Regular cardiac myocyte (primary cell): Measurements from ENCODE around the gene NKIRAS2. TPM values are rescaled to one million over a fixed set of nuclear protein-coding genes. Genes with fewer than 3 reads are reported as not detected.

Experiments
- total RNA-seq: library from RNA; depleted of rRNA; stranded (reverse); fragments of >200 nt; gene quantifications from 2 replicates; pipeline ENCODE4 v1.2.3, GENCODE V29; 2014

NKIRAS2 gene
- 27.1 and 42.4 TPM in 2 replicates for total RNA-seq

DNA sequence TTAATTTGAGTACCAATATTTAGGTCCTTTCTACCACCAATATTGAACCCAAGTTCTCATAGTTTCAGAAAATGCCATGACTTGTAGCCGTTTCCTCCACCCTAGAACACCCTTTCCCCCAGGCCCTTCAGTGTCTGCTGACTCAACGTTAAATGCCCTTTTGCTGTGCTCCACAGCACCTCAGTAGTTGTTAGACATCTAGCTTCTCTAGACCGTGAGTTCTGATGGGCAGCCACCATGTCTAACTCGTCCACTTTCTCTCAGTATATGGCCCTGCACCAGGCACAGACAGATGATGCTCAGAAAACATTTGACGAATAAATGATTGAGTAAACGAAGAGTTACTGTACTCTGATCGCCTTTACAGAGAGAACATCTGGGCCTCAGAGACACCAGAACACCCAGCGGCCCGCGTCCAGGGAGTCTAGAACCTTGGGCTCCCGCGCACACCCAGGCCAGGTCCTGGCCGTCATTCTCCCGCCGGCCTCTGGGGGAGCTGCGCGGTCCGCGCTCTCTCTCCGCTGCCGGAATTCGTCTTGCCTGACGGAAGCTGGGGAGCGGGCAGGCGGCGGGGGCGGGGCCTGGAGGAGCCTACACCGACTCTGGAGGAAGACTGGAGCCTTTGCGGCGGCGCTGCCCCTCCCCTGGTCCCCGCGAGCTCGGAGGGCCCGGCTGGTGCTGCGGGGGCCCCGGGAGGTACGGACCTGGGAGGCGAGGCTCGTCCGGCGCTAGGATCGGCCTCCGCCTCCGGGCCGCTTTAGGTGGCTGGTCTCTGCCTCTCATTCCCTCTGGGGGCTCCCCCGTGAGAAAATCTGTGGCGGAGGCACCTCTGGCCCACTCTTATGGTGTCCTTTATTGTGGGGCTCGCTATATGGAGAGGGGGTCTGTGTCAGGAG is at the start of gene NKIRAS2:
Gene NKIRAS2 (plus strand): TSS at position 582 of the 896 bp plus-strand sequence. CDS start 1,488 bp downstream, outside the sequence.

DNA sequence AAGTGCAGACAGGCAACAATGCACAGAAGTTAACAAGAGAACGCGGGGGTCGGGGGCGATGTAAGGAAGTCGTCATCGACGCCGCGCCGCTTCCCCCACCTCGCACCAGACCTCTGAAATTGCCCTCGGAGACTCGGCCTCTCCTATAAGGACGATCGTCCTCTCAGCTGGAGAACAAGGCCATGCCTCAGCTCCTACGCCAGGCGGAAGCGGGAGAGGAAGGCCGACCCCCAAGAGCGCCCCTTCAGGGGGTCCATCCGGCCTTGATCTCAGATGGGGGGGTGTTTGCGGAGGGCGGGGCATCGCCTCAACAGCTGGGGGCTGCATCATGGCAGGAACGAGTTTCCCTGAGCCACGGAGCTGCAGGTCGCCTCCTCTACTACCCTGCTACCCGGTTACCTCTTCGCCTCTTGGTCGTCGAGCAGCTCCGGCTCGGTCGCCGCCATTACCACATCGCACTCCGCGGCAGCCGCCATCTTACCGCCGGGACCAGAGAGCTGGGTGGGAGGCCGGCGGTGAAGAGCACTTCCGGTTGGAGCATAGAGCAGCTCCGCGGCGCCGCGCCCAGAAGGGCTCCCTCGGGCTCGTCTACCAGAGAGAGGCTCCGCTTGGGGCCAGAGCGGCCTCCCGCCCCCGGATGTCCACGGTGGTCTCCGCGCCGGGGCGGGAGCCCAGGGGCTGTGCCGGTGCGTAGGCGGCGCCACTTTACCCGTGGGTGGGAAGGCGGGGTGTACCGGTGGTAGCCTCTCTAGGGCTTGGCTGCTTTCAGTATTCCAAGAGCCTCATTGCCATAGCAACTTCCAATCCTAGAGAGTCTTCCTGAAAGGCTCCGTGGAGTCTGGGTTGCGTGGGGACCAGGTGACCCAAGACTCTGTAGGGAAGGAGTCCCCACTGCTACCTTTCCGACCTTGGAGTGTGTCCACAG is 2.7 kb upstream of the NKIRAS2 start, which contains the start of gene DNAJC7:
Gene DNAJC7 (minus strand): TSS at position 499 of the 925 bp plus-strand sequence. CDS start 23 bp downstream, at position 476.

DNA sequence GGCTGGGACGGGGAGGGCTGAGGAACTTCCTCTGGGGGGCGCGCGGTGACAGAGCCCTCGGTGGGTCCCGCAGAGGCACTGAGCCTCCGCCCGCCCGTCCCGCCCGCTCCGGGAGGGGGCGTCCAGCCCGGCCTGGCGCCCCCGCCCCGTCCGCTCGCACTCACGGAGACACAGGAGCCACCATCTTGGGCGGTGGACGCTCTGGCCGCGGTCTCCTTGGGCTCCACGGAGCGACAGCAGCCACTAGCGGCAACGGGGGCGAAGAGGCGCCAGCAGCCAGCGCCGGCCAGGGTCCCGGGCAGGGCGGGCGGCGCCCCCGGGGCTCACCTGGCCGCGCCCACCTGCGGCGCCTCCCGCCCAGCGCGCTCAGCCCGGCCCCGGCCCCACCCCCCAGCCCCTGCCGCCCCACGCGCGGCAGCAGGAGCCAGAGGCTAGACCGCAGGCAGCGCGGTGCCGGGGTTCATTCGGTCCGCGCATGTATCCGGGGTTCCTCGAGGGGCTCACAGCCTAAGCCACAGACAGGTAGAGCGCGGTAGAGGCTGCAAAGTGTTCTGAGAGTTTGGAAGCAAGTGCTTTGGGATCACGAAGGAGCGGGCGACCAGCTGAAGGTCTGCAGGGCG is 30.6 kb downstream of the NKIRAS2 start, which contains the start of gene C17orf113:
Gene C17orf113 (minus strand): TSS at position 209 of the 620 bp plus-strand sequence. CDS start 7,225 bp downstream, outside the sequence.

Other genes starting within 250 kb of the NKIRAS2 start
- 10.5 and 14.1 TPM in 2 replicates for gene JUP, start 233.4 kb upstream of the NKIRAS2 start, total RNA-seq
- 103 and 118 TPM in 2 replicates for gene P3H4, start 208.1 kb upstream of the NKIRAS2 start, total RNA-seq
- 229 and 408 TPM in 2 replicates for gene FKBP10, start 207.1 kb upstream of the NKIRAS2 start, total RNA-seq
- 57.5 and 69.2 TPM in 2 replicates for gene NT5C3B, start 183.9 kb upstream of the NKIRAS2 start, total RNA-seq
- under 0.01 and 0.28 TPM in 2 replicates for gene KLHL10, start 182.3 kb upstream of the NKIRAS2 start, total RNA-seq
- gene KLHL11, start 154.7 kb upstream of the NKIRAS2 start, total RNA-seq: 31.3 and 47.0 TPM in 2 replicates
- 184 and 301 TPM in 2 replicates for gene ACLY, start 101.1 kb upstream of the NKIRAS2 start, total RNA-seq
- 0.56 and 0.58 TPM in 2 replicates for gene ODAD4, start 89.5 kb upstream of the NKIRAS2 start, total RNA-seq
- gene CNP, start 53.3 kb upstream of the NKIRAS2 start, total RNA-seq: 25.4 and 68.6 TPM in 2 replicates
- gene DNAJC7, start 2.7 kb upstream of the NKIRAS2 start, total RNA-seq: 53.3 and 89.9 TPM in 2 replicates
- gene C17orf113, start 30.5 kb downstream of the NKIRAS2 start, total RNA-seq: under 0.01 and 0.28 TPM in 2 replicates
- gene ZNF385C, start 78.4 kb downstream of the NKIRAS2 start, total RNA-seq: under 0.01 TPM in 1 of 2 replicates, not detected in the other
- 6.5 and 13.2 TPM in 2 replicates for gene DHX58, start 92.6 kb downstream of the NKIRAS2 start, total RNA-seq
- 6.9 and 7.6 TPM in 2 replicates for gene KAT2A, start 101.3 kb downstream of the NKIRAS2 start, total RNA-seq
- gene HSPB9, start 102.7 kb downstream of the NKIRAS2 start, total RNA-seq: not detected in 2 replicates
- gene RAB5C, start 134.9 kb downstream of the NKIRAS2 start, total RNA-seq: 54.7 and 99.3 TPM in 2 replicates
- gene KCNH4, start 161.1 kb downstream of the NKIRAS2 start, total RNA-seq: under 0.01 TPM in 1 of 2 replicates, not detected in the other
- gene HCRT, start 165.4 kb downstream of the NKIRAS2 start, total RNA-seq: not detected in 2 replicates
- gene GHDC, start 174.4 kb downstream of the NKIRAS2 start, total RNA-seq: 12.5 and 20.9 TPM in 2 replicates